ENCODE data around the gene COQ10A.

Gene COQ10A

DNA sequence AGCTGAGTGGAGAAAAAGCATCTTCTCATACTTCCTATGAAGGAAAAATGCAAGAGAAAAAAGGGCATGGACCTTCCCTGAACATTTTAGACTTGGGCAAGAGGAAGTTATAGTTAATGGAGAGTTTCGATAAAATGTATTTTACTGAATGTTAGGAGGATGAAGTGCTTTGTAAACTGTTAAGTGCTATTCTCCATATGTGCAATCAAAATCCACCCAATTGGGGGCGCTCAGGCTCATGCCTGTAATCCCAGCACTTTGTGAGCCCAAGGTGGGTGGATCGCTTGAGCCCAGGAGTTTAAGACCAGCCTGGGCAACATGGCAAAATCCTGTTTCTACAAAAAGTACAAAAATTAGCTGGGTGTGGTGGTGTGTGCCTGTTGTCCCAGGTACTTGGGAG, 50.9 kb downstream of the COQ10A start:
- no peak for DNase-seq
